ENCODE data around the gene IMPG1.
"Not testable (repeated sequence)": the region's sequence is repeated elsewhere in the genome, so short reads cannot be mapped to it uniquely, and the experiment has no call there.

IMPG1 gene

GRCh38 chr6:75946146-75946831 lies 126.2 kb downstream of the IMPG1 start:
- no peak for DNase-seq

DNA sequence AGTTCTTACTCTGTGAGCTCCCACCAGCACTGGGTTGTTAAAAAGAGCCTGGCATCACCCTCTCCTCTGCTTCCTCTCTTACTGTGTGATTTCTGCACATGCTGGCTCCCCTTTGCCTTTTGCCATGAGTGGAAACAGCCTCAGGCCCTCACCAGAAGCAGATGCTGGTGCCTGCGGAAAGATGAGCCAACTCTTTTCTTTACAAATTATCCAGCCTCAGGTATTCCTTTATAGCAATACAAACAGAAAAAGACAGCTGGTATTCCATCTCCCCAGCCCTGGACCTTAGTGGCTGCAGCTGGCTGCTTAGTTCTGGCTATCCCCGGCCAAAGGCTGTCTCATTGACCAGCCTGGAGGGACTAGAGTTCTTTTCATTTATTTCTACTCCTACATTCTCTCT lies 129.1 kb downstream of the IMPG1 start:
- no peak for DNase-seq

DNA sequence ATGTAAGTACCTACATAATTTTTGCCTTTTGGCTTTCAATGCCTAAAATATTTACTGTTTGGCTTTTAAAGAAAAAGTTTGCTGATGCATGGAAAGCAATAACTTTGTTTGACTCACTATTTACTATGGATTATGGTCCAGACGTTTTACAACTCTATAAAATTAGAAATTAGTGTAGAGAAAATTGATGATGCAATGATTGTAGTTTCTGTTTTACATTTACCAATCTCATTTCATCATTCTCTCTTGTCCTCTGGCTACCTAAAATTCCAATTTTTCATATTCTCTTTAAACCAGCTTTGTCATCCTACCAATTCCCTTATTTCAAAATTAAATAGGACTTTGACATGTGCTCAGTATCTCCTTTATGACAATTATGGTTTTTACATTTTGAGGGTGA lies 131.0 kb downstream of the IMPG1 start:
- no peak for DNase-seq

DNA sequence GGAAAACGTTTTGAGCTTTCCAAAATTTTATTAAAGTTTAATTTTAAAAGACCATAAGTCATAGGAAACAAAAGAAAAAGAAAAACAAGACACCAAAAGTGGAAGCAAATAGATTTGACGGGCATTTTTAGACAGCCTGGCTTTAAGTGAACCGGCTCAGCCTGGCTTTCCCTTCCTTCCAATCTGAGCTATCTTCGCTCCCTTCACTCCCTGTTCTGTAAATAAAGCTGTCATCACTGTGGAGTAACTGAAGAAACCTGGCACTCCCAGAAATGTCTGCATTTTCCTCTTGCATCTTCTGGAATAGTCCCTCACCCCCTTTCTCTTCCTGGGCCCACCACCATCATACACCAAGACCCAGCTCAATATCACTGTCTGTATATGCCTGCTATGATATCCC lies 131.9 kb downstream of the IMPG1 start:
- no peak for DNase-seq

- DNase-seq = no peak
Observed at GRCh38 chr6:75937846-75938245, 134.6 kb downstream of the IMPG1 start.

- DNase-seq = no peak
Observed at GRCh38 chr6:75936682-75937081, 135.8 kb downstream of the IMPG1 start.

DNA sequence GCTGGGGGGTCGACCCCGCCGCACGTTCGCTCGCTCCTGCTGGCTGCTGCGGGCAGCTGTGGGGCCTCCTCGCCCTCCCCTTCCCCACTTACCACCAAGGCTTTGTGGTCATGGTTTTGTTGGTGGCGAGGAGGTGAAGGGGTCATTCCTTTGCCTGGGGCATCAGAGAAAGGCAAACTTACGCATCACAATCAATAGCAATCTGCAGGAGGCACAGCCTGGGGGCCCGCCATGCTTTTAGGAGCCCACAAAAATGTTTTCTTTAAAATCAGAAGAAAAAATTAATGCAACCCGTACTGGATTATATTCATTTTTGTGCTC lies 137.0 kb downstream of the IMPG1 start:
- DNase-seq = no peak

DNA sequence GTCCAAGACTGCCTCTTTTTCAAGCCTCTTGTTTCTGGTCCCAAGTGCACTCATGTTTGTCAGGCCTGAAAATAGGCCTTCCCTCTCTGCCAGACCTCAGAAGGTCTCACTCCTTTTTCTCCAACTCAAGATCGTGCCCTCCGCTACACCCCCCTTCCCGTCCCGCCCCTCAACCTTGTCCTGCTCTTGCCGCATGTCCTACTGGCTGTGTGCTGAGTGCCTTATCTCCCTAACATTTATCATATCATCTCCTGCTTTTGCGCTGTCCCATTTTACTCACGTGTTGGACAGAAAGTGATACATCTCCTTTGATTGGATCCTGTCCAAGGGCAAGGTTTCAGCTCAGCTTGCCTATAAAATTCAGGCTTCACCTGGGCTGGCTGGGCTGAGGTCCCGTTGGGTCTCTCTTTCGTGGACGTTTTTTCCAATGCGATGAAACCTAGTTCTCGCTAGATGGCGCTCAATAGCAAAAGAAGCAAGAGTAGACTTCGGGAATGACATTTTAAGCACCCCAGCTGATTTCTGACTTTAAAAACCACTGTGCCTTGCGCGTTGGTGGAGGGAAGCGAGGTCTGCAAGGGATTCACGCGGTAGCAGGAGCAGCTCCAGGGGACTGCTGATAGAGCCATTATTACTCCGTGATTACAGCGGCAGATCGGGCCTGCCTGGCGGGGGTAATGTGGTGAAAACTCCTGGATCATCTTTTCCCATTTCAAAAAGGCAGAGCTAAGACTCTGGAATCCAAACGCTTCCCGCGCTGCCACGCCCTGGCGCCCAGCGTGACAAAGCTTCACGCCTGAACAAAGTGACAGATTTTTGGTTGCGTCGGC lies 137.6 kb downstream of the IMPG1 start:
- DNase-seq = peak in 10 of 14 donors; percentile 13 to 51 (median 25)

GRCh38 chr6:75933387-75933975 lies 139.0 kb downstream of the IMPG1 start:
- DNase-seq = no peak

GRCh38 chr6:75932067-75932466 lies 140.4 kb downstream of the IMPG1 start:
- DNase-seq = no peak

GRCh38 chr6:75931011-75931680 lies 141.3 kb downstream of the IMPG1 start:
- no peak for DNase-seq

DNA sequence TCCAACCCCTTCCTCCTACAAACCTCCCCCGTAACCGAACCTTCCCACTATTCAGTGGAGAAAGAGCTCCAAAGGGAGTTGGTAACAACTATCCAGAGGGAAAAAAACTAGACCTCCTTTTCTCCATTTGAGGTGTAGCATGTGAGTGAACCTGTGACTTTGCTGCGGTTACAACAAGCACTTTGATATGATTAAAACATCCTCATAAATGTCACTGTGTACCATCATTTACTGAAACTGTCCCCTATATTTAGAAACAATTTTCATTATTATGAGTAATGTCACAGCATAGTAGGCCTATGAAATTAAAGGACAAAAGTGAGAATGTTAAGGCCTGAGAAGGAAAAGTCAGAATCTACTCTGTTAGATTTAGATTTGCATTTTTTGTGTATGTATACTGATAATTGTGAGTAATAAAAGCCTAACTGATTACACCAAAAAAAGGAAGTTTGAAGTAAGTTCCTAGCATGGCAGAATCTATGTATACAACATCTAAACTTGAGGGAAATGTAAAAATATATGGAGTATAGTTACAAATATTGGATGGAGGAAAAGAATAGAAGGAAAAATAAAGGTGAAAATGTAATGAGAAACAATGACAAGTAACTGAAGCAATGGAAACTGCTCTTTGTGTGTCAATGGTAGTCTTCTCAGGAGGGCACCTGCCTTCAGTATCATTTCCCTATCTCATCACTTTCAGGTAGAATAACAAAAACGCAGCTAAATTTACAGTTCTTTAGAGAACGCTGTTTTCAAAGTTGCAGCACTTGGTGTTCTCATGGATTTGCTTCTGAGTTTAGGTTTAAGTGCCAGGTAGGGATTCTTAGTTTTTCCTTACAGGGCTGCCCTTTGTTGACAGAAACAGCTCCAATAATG lies 145.9 kb downstream of the IMPG1 start:
- DNase-seq = no peak

- DNase-seq = no peak
Observed at GRCh38 chr6:75922226-75922625, 150.2 kb downstream of the IMPG1 start.

DNA sequence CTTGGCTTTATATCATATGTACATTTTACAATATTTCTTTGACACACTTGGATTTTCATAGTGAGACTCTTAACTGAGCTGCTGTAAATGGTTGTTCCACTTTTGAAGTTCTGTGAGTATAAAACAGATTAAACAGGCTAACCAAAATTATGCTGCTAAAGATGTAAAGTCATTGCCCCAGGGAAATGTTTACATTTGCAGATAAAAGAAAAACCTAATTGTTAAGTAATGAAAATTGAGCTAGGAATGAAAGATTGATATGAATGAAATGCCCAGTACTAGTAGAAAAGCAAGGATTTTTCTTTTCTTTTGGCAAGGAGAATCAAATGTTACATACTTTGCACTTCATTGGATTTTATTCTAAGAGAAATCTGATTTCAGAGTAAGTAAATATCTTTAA lies 159.4 kb downstream of the IMPG1 start:
- DNase-seq = no peak

- no peak for DNase-seq
Observed at GRCh38 chr6:75907444-75907843, 165.0 kb downstream of the IMPG1 start.

GRCh38 chr6:75906871-75907270 lies 165.6 kb downstream of the IMPG1 start:
- no peak for DNase-seq

DNA sequence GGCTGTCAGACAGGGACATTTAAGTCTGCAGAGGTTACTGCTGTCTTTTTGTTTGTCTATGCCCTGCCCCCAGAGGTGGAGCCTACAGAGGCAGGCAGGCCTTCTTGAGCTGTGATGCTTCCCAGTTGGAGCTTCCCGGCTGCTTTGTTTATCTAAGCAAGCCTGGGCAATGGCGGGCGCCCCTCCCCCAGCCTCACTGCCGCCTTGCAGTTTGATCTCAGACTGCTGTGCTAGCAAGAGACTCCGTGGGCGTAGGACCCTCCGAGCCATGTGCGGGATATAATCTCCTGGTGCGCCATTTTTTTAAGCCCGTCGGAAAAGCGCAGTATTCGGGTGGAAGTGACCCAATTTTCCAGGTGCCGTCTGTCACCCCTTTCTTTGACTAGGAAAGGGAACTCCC lies 167.3 kb downstream of the IMPG1 start:
- DNase-seq = not testable (repeated sequence)

DNA sequence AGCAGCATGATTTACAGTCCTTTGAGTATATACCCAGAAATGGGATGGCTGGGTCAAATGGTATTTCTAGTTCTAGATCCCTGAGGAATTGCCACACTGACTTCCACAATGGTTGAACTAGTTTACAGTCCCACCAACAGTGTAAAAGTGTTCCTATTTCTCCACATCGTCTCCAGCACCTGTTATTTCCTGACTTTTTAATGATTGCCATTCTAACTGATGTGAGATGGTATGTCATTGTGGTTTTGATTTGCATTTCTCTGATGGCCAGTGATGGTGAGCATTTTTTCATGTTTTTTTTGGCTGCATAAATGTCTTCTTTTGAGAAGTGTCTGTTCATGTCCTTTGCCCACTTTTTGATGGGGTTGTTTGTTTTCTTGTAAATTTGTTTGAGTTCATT lies 172.2 kb downstream of the IMPG1 start:
- DNase-seq = not testable (repeated sequence)

GRCh38 chr6:75896526-75896925 lies 175.9 kb downstream of the IMPG1 start:
- no peak for DNase-seq

- DNase-seq = no peak
Observed at GRCh38 chr6:75893776-75894152, 178.7 kb downstream of the IMPG1 start.

GRCh38 chr6:75893058-75893775 lies 179.2 kb downstream of the IMPG1 start:
- DNase-seq = peak in 1 of 14 donors; percentile 7

- DNase-seq = no peak
Observed at GRCh38 chr6:75892384-75892783, 180.1 kb downstream of the IMPG1 start.

Measured in C1 segment of cervical spinal cord (tissue), 14 donors.